SJCRH30 (cell line): ENCODE results near the gene ADCYAP1. TPM values are rescaled to one million over a fixed set of nuclear protein-coding genes. Genes with fewer than 3 reads are reported as not detected.

ENCODE experiments used
- DNase-seq, 2 experiments: peaks; one replicate each; pipeline ENCODE4 v3.0.0-alpha.2; 2015 to 2020
- H3K27ac ChIP-seq: fragments of 250-450 bp; sonication (Bioruptor Pico); 2 replicates; pipeline ENCODE4 v1.5.1; 2020; ENCODE audit warnings: mild to moderate bottlenecking, moderate library complexity
- H3K27me3 ChIP-seq: fragments of 250-450 bp; sonication (Bioruptor Pico); 2 replicates; pipeline ENCODE4 v1.5.1; 2020; ENCODE audit warnings: mild to moderate bottlenecking, moderate library complexity
- H3K36me3 ChIP-seq: fragments of 250-450 bp; sonication (Bioruptor Pico); 2 replicates; pipeline ENCODE4 v1.5.1; 2020; ENCODE audit warnings: mild to moderate bottlenecking, moderate library complexity
- H3K4me1 ChIP-seq: fragments of 250-450 bp; sonication (Bioruptor Pico); 2 replicates; pipeline ENCODE4 v1.5.1; 2020; ENCODE audit warnings: mild to moderate bottlenecking, moderate library complexity
- H3K4me3 ChIP-seq: fragments of 250-450 bp; sonication (Bioruptor Pico); 2 replicates; pipeline ENCODE4 v1.5.1; 2020; ENCODE audit warnings: mild to moderate bottlenecking, moderate library complexity
- H3K9me3 ChIP-seq: fragments of 250-450 bp; sonication (Bioruptor Pico); replicated peaks from 2 replicates; pipeline ENCODE4 v1.5.1; 2020; ENCODE audit warnings: mild to moderate bottlenecking, moderate library complexity
- total RNA-seq: library from RNA; depleted of rRNA; stranded (reverse); fragments of >200 nt; shearing (Covaris generic); gene quantifications from 2 replicates; pipeline ENCODE4 v1.2.3, GENCODE V29; 2014

The ADCYAP1 gene
- total RNA-seq, 1 experiment from 2014 or later: 0.16 TPM

DNA sequence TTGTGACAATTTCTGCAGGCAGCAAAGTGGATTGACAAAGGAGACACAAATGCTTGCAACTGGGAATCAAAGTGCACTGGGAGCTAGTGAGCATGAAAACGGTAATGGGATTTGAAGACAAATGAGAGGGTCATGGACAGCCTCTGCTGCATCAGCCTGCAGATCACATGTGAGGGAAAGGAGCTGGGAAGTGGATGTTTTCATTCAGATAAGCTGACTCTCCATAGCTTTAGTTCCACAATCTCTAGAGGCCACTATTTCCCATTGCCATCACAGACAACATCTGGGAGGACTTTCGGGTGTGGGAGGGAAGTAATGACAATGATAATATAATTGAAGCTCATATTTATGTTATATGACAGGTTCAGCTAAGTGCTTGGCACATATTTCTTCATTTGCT, 28.4 kb downstream of the ADCYAP1 start:
- DNase-seq: no peak
- Histone ChIP-seq H3K4me3 (no peak overlapping the region), H3K27ac (no peak overlapping the region), H3K9me3 (no peaks in the 10 kb centered on the region), H3K4me1 (no peaks in the 10 kb centered on the region), H3K36me3 (no peaks in the 10 kb centered on the region), H3K27me3 (no peaks in the 10 kb centered on the region; the same call in 1 of the 2 replicates)

- no peaks in the 10 kb centered on the region; the same call in 1 of the 2 replicates for H3K27me3 ChIP-seq
Measured at GRCh38 chr18:934518-935133, 30.0 kb downstream of the ADCYAP1 start.

GRCh38 chr18:936941-937340, 32.3 kb downstream of the ADCYAP1 start:
- DNase-seq: no peak
- no peaks in the 10 kb centered on the region for H3K9me3 ChIP-seq
- no peaks in the 10 kb centered on the region for H3K36me3 ChIP-seq
- no peaks in the 10 kb centered on the region for H3K4me1 ChIP-seq
- H3K27ac ChIP-seq: no peak overlapping the region
- H3K4me3 ChIP-seq: no peak overlapping the region
- 0 out of 2 replicates have a peak, but pooled peaks cover 4% of the 10 kb centered on the region for H3K27me3 ChIP-seq

More at GRCh38 chr18:934518-935133, 30.0 kb downstream of the ADCYAP1 start:
- H3K4me1 ChIP-seq: no peaks in the 10 kb centered on the region
- H3K4me3 ChIP-seq: no peak overlapping the region
- no peaks in the 10 kb centered on the region for H3K9me3 ChIP-seq
- no peaks in the 10 kb centered on the region for H3K36me3 ChIP-seq
- DNase-seq: no peak
- H3K27ac ChIP-seq: no peak overlapping the region

GRCh38 chr18:939166-939565, 34.5 kb downstream of the ADCYAP1 start:
- Histone ChIP-seq H3K9me3 (no peaks in the 10 kb centered on the region), H3K4me1 (no peaks in the 10 kb centered on the region), H3K4me3 (no peak overlapping the region), H3K27me3 (0 out of 2 replicates have a peak, but pooled peaks cover 4% of the 10 kb centered on the region), H3K36me3 (no peaks in the 10 kb centered on the region), H3K27ac (no peak overlapping the region)
- DNase-seq: no peak

DNA sequence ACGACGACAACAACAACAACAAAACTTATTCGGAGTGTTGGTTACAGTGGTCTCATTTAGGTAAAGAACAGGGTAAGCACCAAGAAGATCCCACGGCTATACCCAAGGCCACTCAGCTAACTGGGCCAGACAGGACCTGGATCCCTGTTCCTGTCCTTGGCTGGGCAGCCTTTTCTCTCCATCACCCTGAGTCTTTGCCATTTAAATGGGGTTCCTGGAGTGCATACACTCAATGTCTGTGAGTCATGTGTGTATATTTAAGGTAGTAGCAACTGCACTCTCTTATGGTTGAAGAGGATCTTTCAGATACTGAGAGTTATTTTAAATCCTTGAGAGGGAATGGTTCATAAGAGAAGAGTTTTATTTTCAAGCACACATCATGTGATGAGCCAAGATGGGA, 35.3 kb downstream of the ADCYAP1 start:
- Histone ChIP-seq H3K27ac (no peak overlapping the region), H3K36me3 (no peaks in the 10 kb centered on the region), H3K4me1 (0 out of 2 replicates have a peak, but pooled peaks cover 3% of the 10 kb centered on the region), H3K27me3 (0 out of 2 replicates have a peak, but pooled peaks cover 4% of the 10 kb centered on the region), H3K9me3 (no peaks in the 10 kb centered on the region), H3K4me3 (no peak overlapping the region)
- no peak for DNase-seq

DNA sequence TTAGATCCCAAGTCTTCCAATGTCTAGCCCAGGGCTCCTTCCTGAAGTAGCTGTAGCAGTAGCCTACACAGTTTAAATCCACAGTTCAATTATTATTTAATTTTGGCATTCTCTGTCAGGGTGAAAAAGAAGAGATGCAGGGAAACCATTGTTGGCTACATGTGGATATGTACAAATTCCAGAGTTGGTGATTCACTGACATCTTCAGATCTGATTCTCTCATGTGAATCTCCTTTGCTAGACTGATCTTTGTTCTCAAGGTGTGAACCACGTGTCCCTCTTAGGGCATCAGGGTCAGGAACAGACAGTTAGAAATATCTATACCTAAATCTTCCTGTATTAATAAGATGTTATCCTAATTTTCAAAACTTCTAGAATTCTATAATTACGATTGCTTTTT, 36.7 kb downstream of the ADCYAP1 start:
- Histone ChIP-seq H3K4me3 (no peak overlapping the region), H3K27ac (no peak overlapping the region), H3K27me3 (0 out of 2 replicates have a peak, but pooled peaks cover 4% of the 10 kb centered on the region), H3K4me1 (0 out of 2 replicates have a peak, but pooled peaks cover 3% of the 10 kb centered on the region), H3K9me3 (no peaks in the 10 kb centered on the region), H3K36me3 (no peaks in the 10 kb centered on the region)
- DNase-seq: no peak

GRCh38 chr18:944440-944839, 39.8 kb downstream of the ADCYAP1 start:
- Histone ChIP-seq H3K9me3 (no peaks in the 10 kb centered on the region), H3K4me3 (no peak overlapping the region), H3K27me3 (0 out of 2 replicates have a peak, but pooled peaks cover 4% of the 10 kb centered on the region), H3K27ac (no peak overlapping the region), H3K4me1 (0 out of 2 replicates have a peak, but pooled peaks cover 3% of the 10 kb centered on the region), H3K36me3 (no peaks in the 10 kb centered on the region)
- DNase-seq: peak in 1 of 2 experiments; percentile 48

DNA sequence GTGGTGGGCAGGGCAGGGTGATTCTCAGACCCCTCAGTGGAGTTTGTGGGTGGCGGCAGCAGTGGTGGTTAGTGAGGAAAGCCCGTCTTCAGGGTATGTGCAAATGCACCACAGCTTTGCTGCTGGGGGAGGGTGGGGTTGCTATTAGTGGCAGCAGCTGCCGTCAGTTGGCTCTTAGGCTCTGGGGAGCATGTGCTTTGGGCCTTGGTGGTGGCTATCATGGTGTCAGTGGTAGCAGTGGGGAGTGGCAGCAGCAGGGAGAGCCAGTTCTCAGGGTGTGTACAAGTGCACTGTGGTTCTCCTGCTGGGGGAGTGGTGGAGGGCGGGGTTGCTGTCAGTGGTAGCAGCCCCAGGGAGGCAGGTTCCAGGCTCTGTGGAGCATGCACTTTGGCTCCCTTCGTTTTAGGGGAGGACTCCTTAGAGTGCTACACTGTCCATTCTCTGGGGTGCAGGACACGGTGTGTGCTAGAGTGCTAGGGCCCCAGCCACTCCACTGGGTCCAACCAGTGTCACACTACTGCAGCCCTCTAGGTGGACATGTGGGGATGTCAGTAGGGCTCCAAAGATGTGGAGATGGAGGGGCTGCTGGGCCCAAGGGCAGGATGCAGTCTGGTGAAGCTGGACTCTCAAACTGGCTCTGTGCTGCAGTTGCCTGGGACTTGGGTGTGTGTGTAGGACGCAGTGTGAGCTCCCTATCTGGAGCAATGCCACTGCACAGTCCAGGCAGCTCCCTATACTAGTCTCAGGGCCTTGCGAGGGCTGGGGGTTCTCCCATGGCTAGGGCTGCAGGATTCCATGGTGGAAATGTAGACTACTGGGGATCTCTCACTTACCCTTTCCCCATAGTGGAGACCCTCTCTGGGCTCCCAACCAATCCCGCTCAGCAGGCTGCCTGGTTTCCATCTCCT, 45.3 kb downstream of the ADCYAP1 start:
- DNase-seq: no peak
- Histone ChIP-seq H3K27ac (no peak overlapping the region), H3K9me3 (peaks cover 3% of the 10 kb centered on the region; the same call in 1 of the 2 replicates), H3K4me3 (no peak overlapping the region), H3K27me3 (no peaks in the 10 kb centered on the region), H3K36me3 (no peaks in the 10 kb centered on the region), H3K4me1 (no peaks in the 10 kb centered on the region)

GRCh38 chr18:950882-951495, 46.3 kb downstream of the ADCYAP1 start:
- no peak overlapping the region for H3K27ac ChIP-seq
- H3K4me1 ChIP-seq: no peaks in the 10 kb centered on the region
- no peak for DNase-seq
- H3K9me3 ChIP-seq: peaks cover 3% of the 10 kb centered on the region; the same call in 1 of the 2 replicates
- H3K36me3 ChIP-seq: no peaks in the 10 kb centered on the region
- H3K4me3 ChIP-seq: no peak overlapping the region
- no peaks in the 10 kb centered on the region for H3K27me3 ChIP-seq

- Histone ChIP-seq H3K27ac (no peak overlapping the region), H3K9me3 (peaks cover 3% of the 10 kb centered on the region; the same call in 1 of the 2 replicates), H3K27me3 (no peaks in the 10 kb centered on the region), H3K36me3 (no peaks in the 10 kb centered on the region), H3K4me1 (no peaks in the 10 kb centered on the region), H3K4me3 (no peak overlapping the region)
- DNase-seq: no peak
Measured at GRCh38 chr18:955384-956066, 50.9 kb downstream of the ADCYAP1 start.

DNA sequence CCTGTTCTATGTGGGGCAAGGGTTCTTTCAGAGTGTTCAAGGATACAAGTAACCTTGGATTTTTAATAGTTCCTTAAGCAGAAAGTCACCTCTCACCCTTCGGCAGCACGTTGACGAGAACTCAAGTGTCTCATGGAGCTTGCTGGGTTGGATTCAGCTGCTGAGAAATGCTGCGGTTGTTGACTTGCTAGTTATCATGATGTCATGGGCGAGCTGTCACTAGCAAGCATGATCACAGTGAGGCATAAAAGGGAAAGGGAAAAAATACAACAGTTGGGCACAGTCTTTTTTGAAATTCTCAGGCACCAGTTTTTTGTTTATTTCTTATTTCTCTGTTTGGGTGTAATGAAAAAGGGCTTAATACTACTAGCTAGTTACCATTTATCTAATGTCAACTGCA, 53.2 kb downstream of the ADCYAP1 start:
- Histone ChIP-seq H3K4me1 (no peaks in the 10 kb centered on the region), H3K27ac (no peak overlapping the region), H3K36me3 (no peaks in the 10 kb centered on the region), H3K4me3 (no peak overlapping the region), H3K27me3 (no peaks in the 10 kb centered on the region), H3K9me3 (no peaks in the 10 kb centered on the region)
- DNase-seq: no peak

GRCh38 chr18:959854-960253, 55.2 kb downstream of the ADCYAP1 start:
- no peak overlapping the region for H3K27ac ChIP-seq
- DNase-seq: no peak
- no peaks in the 10 kb centered on the region for H3K9me3 ChIP-seq
- H3K4me1 ChIP-seq: no peaks in the 10 kb centered on the region
- no peaks in the 10 kb centered on the region for H3K36me3 ChIP-seq
- no peaks in the 10 kb centered on the region for H3K27me3 ChIP-seq
- H3K4me3 ChIP-seq: no peak overlapping the region
